SH-SY5Y (cell line): ENCODE data around the gene KCND2.

Source experiments
- GATA2 ChIP-seq: IDR thresholded peaks from 2 replicates; pipeline ENCODE4 v1.6.1; 2011; ENCODE audit warnings: mild to moderate bottlenecking, low read depth, low read length
- GATA3 ChIP-seq: IDR thresholded peaks from 2 replicates; pipeline ENCODE4 v1.6.1; 2011; ENCODE audit warnings: low read depth, mild to moderate bottlenecking, low read length, moderate library complexity

DNA sequence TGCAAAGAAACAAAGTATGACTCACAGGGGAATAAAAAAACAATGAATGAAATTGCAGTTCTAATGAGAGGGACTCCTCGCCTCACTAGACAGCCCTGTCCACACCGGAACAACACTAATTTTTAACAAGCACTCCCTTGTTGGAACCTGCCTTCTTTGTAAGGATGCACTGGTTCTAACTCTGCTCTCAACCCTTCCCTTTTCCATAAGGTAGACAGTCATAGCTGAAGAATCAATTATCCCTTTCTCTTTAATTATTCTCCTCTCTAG lies 519.8 kb downstream of the KCND2 start:
- TF ChIP-seq GATA2 (no peak), GATA3 (no peak)
